Dermis blood vessel endothelial cell (primary cell): ENCODE measurements around the gene PPFIBP2. TPM values are rescaled to one million over a fixed set of nuclear protein-coding genes. Genes with fewer than 3 reads are reported as not detected.

Source experiments
- DNase-seq: peaks from one replicate; pipeline ENCODE4 v3.0.0; 2010
- total RNA-seq: library from RNA; depleted of rRNA; stranded (reverse); fragments of >200 nt; gene quantifications from 2 replicates; pipeline ENCODE4 v1.2.3, GENCODE V29; 2014

PPFIBP2 gene
- total RNA-seq, 1 donor from 2014 or later, result 3.2 TPM

DNA sequence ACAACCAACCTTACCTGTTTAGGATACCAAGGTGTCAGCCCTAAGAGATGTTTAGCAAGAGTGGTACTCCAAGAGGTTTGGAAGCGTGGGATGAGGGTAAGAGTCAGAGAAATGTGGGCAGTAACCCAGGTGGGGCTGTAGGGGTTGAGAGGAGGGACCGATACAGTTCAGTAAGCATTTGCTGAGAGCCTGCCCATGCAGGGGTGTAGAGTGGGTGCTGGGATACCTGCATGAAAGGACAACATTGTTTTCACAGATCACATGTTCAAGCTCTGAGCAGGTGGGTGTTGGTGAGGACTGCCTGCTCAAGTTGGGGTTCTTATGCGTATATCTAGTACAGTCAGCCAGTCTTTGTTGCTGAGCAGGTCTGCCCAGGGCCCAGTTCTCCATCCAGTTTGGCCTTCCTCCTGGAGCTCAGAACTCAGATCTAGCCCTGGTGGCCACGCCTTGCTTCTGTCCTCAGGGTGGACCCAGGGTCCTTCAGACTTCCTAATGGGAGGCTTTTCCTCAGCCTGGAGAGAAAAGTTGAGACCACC, 14.8 kb downstream of the PPFIBP2 start:
- DNase-seq, result no peak

DNA sequence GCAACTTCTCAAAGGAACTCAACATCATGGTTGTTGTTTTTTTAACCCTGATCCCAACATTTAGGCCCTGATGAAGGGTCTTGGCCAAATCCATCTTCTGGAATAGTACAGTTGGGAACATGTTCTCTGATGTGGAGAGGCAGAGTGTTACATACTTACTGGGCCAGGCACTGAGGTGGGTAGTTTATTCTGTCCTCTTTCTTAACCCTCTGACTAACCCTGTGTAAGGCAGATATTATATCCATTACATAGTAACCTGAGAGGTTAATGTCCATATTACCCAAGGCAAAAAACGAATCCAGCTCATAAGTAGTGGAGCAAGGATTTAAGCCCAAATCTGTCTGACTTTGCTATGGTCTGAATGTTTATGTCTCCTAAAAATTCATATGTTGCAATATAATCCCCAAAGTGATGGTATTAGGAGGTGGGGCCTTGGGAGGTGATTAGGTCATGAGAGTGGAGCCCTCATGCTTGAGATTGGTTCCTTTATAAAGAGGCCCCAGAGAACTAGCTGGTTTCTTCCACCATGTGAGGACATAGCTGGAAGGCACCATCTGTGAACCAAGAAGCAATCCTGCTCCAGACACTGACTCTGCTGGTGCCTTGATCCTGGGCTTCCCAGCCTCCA, 16.3 kb downstream of the PPFIBP2 start:
- no peak for DNase-seq

GRCh38 chr11:7531011-7531410, 17.2 kb downstream of the PPFIBP2 start:
- DNase-seq, result no peak

GRCh38 chr11:7532405-7533145, 18.8 kb downstream of the PPFIBP2 start:
- DNase-seq, result no peak

DNA sequence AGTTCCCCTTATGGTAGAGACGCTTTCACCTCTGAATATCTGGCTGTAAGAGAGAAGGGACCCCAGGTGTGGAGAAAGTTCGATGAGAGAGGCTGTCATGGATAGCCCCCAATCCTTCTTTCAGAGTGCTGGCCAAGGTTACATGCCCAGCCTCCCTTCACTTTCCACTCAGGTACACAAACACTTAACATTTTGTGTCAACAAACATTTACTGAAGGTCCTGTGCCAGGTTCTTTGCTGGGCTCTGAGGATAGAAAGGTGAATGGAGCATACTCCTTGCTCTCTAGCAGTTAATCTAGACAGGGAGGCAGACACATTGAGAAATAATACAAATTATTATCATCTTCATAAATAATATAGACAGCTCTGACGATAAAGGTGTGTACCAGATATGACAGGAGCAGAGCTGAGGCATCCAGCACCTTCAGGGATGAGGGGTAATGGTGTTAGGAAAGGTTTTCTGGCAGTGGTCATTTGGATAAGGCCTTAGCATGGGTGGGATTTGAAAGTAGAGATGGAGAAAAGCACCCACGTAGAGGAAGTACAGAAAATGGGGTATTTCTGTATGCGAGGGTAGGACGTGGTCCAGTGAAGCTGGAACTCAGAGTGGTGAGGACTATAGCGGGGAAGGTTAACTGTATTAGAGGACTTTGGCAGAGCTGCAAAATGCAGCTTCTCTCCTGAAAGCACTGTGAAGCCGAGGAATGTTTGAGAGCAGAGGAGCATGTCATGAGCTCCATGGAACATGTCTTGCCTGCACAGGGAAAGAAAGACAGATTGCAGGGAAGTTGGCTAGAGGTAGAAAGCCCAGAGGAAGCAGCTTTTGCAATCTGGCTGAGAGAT, 19.6 kb downstream of the PPFIBP2 start:
- no peak for DNase-seq

GRCh38 chr11:7534042-7534378, 20.2 kb downstream of the PPFIBP2 start:
- DNase-seq, result no peak

DNA sequence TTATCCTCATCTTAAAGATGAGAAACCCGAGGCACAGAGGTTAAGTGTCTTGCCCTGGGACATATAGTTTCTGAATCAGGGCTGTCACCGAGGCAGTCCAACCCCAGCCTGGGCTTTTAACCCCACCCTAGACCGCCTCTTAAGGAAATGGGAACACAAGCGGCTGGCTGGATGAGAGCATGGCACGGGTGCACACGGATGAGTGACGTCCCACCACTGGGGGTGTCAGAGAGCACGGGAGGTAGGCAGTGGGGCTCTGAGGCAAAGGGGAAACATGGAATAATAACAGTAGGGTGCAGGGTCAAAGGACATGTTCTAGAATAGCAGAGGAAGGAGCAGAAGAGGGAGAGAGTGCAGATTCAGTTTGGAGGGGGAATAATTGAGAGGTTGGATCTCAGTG, 22.3 kb downstream of the PPFIBP2 start:
- DNase-seq, result no peak

GRCh38 chr11:7537265-7537664, 23.5 kb downstream of the PPFIBP2 start:
- DNase-seq, result no peak

DNA sequence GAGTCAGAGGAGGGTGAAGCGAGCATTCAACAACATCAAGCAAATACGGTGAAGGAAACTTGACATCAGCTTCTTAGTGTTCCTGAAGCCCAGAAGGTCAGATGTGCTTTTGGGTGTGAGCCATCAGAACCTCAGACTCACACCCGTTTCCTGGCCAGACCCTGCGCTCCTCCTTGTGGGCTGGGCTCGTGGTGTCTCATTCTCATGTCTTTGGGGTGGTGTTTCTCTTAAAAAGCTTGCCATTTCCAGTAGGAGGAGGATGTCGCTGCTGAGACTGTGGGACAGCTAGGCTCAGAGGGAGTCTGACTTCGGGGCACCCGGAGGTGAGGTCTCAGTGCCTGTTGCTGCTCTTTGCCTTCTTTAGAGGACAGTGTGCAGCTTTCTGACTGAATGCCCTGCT, 24.2 kb downstream of the PPFIBP2 start:
- DNase-seq, result no peak

GRCh38 chr11:7538466-7539454, 25.0 kb downstream of the PPFIBP2 start:
- no peak for DNase-seq

GRCh38 chr11:7540830-7541555, 27.2 kb downstream of the PPFIBP2 start:
- DNase-seq, result no peak

DNA sequence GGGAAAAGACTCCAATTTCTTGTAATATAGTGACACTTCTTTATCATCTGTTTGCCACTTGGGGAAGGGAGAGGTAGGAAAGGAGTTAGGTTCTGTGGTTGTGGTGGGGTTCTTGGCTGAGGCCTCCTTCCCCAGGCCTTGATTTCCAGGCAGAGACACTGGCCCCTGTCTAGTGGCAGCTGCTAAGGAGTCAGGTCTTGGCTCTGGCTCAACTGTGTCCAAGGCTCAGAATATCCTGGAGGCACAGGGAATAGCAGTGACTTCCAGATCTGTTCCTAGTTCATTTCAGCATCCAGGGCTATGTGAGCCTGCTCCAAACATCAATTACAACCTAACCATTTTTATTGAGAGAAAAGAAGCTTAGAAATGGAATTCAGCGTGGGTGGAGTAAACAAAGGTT, 29.5 kb downstream of the PPFIBP2 start:
- no peak for DNase-seq

DNA sequence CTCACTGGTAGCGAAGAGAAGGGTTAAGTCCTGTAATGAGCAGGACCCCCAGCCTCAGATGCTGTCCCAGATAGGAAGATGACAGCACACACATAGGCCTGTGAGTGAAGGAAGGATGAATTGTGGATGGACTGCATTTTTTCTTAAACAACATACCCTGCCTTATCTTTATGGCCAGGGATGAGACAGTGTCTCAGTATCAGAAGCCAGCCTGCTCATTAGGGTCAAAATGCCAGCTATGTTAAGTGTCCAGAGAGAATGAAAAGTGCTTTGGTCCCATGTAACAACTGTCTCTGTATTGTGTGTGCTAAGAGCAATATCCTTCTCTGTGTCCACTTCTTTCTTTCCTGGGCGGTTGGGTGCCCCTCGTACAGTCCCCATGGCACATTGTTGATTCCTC, 30.2 kb downstream of the PPFIBP2 start:
- DNase-seq, result no peak

- no peak for DNase-seq
Measured at GRCh38 chr11:7545611-7546010, 31.8 kb downstream of the PPFIBP2 start.

- no peak for DNase-seq
Measured at GRCh38 chr11:7546324-7546791, 32.6 kb downstream of the PPFIBP2 start.

- DNase-seq, result no peak
Measured at GRCh38 chr11:7547687-7548086, 33.9 kb downstream of the PPFIBP2 start.

- DNase-seq, result no peak
Measured at GRCh38 chr11:7548659-7549274, 35.0 kb downstream of the PPFIBP2 start.

GRCh38 chr11:7549681-7550080, 35.9 kb downstream of the PPFIBP2 start:
- no peak for DNase-seq

DNA sequence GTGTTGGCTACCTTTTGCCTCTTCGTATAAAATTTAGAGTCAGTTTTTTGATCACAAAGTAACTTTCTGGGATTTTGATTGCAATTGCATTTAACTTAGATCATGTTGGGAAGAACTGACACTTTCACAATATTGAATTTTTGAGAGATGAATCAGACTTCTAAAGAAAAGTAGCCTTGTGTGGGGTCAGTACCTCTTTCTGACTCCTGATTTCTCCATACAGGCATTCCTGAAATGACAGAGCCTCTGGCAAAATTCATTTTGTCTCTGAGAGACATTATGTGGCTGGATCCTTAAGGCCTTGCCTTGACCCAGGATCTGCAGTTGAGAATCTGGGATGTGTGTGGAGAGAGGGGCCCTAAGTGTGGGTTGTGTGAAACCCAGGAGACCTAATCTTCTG, 37.8 kb downstream of the PPFIBP2 start:
- DNase-seq, result no peak

GRCh38 chr11:7552666-7553065, 38.9 kb downstream of the PPFIBP2 start:
- DNase-seq, result no peak
